Right lobe of liver (tissue), 6 donors: ENCODE measurements around the gene LASP1. TPM values are rescaled to one million over a fixed set of nuclear protein-coding genes. Genes with fewer than 3 reads are reported as not detected.

Source experiments
- ATAC-seq, 4 donors: fragments of 200-7000 bp; cut with Tn5 transposase; one replicate each; pipeline ENCODE4 v1.9.1; 2020; ENCODE audit warnings: mild to moderate bottlenecking in 4 of 4, moderate library complexity in 4 of 4
- DNase-seq, 3 donors: peaks; one replicate each; pipeline ENCODE4 v3.0.0-alpha.2; 2020
- H3K27ac ChIP-seq, 3 donors: fragments of 200-600 bp; one replicate each; pipeline ENCODE4 v1.8.0; 2022
- H3K27me3 ChIP-seq, 2 donors: fragments of 200-600 bp; one replicate each; pipeline ENCODE4 v1.8.0; 2022
- H3K36me3 ChIP-seq, 4 donors: fragments of 200-600 bp; sonication (generic) in 1 of 4; one replicate each; pipeline versions ENCODE4 v1.5.1 to v1.8.0; 2017 to 2022; ENCODE audit warnings: control low read depth in 1 of 4
- H3K4me1 ChIP-seq, 4 donors: fragments of 200-600 bp; sonication (generic) in 1 of 4; one replicate each; pipeline versions ENCODE4 v1.5.1 to v1.8.0; 2017 to 2022; ENCODE audit warnings: control low read depth in 1 of 4
- H3K4me3 ChIP-seq, 3 donors: fragments of 200-600 bp; one replicate each; pipeline ENCODE4 v1.8.0; 2022
- H3K9me3 ChIP-seq, 4 donors: fragments of 200-600 bp; sonication (generic) in 1 of 4; one replicate each; pipeline versions ENCODE4 v1.5.1 to v1.8.0; 2017 to 2022; ENCODE audit warnings: control low read depth in 1 of 4
- POLR2A ChIP-seq: fragments of 450-650 bp; IDR thresholded peaks from one replicate; pipeline ENCODE4 v1.6.1; 2017; ENCODE audit warnings: antibody characterized with exemption, mild to moderate bottlenecking
- WGBS: methylation state at CpG from one replicate; pipeline ENCODE4 v1.1.6; 2018; ENCODE audit warnings: low coverage, low lambda C conversion rate; ENCODE audit not compliant: insufficient coverage; ENCODE audit errors: missing lambda C conversion rate; 5-methylcytosine and 5-hydroxymethylcytosine counted together
- intact Hi-C, 2 donors: fragments of 100-400 bp; cut with DNase I; formaldehyde crosslinking; loops; one replicate each; pipeline versions ENCODE4 v1.11.2 to v1.14.1; 2022
- total RNA-seq, 6 experiments: library from RNA; depleted of rRNA in 2 of 6; stranded (reverse); fragments of >200 nt in 2 of 6; fragmentation: NEBNext Ultra II Directional in 3 of 6; extraction: Animal tissue kit (Norgen Biotek cat#: 25700) in 3 of 6; gene quantifications; one replicate each; pipeline versions ENCODE4 v1.1.0 to v1.2.4, GENCODE V29; 2016 to 2023
- TF ChIP-seq, protein P1 (sequence below), 4 donors: fragments of 200-600 bp in 3 of 4; fragments of 450-650 bp in 1 of 4; IDR thresholded peaks; one replicate each; pipeline versions ENCODE4 v1.5.1 to v1.8.0; 2016 to 2022; ENCODE audit warnings: antibody characterized with exemption in 4 of 4, mild to moderate bottlenecking in 2 of 4
- donor health status: DM: no; HTN: yes; CAD: no.
- donor health status: DM: no; HTN: no; CAD: no.
- donor health status: DM: no; HTN: no; CAD: no.
- donor health status: DM: no; HTN: yes; CAD: no.
- donor health status: DM: no; HTN: yes; CAD: no.

The LASP1 gene
- total RNA-seq, 6 experiments from 2014 or later: 52.2 to 124 (median 84.8) TPM

- 60% methylated on average over 3 of the region's 9 CpGs for WGBS
Measured at GRCh38 chr17:38920374-38921291, 50.8 kb downstream of the LASP1 start.

DNA sequence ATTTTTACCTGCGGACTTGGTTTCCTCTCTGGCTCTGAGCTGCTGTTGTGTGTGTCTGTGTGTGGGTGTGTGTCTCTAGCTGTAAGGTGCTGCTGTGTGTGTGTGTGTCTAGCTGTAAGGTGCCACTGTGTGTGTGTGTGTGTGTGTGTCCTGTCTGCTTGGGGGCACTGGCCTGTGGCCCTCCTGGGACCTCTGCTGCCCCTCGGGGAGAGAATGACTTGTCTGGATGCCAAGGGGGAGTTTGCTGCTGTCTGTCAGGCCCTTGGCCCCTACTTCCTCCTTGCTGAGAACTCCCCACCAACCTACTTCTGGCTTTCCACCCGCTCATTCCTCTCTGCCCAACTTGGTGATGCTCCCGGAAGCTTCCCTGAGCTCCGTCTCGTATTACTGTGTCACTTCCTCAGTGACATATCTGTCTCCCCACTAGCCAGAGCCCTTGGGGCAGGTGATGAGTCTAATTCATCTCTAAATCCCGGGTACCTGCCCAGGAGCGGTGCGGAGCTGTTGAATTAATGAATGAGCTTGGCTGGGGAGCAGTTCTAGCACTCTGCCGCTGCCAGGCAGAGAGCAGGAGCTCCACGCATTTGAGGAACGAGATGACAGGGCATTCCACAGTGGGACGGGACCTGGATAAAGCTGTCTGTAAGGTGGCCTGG, 52.0 kb downstream of the LASP1 start:
- Histone ChIP-seq H3K4me3 (no peak overlapping the region), H3K4me1 (peaks cover 0 to 28% (median 6%) of the 10 kb centered on the region in 4 donors), H3K27ac (no peak overlapping the region), H3K9me3 (no peaks in the 10 kb centered on the region), H3K36me3 (peaks cover 12 to 31% (median 17%) of the 10 kb centered on the region in 4 donors), H3K27me3 (no peaks in the 10 kb centered on the region)
- 59% methylated on average over 6 of the region's 13 CpGs for WGBS
- DNase-seq (no peak), ATAC-seq (peak in 1 of 4 donors; percentile 2)
- TF ChIP-seq POLR2A: no peak
- TF ChIP-seq, protein P1, sequence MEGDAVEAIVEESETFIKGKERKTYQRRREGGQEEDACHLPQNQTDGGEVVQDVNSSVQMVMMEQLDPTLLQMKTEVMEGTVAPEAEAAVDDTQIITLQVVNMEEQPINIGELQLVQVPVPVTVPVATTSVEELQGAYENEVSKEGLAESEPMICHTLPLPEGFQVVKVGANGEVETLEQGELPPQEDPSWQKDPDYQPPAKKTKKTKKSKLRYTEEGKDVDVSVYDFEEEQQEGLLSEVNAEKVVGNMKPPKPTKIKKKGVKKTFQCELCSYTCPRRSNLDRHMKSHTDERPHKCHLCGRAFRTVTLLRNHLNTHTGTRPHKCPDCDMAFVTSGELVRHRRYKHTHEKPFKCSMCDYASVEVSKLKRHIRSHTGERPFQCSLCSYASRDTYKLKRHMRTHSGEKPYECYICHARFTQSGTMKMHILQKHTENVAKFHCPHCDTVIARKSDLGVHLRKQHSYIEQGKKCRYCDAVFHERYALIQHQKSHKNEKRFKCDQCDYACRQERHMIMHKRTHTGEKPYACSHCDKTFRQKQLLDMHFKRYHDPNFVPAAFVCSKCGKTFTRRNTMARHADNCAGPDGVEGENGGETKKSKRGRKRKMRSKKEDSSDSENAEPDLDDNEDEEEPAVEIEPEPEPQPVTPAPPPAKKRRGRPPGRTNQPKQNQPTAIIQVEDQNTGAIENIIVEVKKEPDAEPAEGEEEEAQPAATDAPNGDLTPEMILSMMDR (IDR thresholded peaks at IDR 0.05): no peak
- intact Hi-C loops: no loop called here

More at GRCh38 chr17:38920374-38921291, 50.8 kb downstream of the LASP1 start:
- peaks cover 12 to 37% (median 21%) of the 10 kb centered on the region in 4 donors for H3K36me3 ChIP-seq
- peaks cover 0 to 40% (median 7%) of the 10 kb centered on the region in 4 donors for H3K4me1 ChIP-seq
- no peak overlapping the region for H3K4me3 ChIP-seq
- DNase-seq (no peak), ATAC-seq (no peak)
- TF ChIP-seq, protein P1 (IDR thresholded peaks at IDR 0.05): no peak
- intact Hi-C loops: no loop called here
- no peaks in the 10 kb centered on the region for H3K9me3 ChIP-seq
- H3K27me3 ChIP-seq: no peaks in the 10 kb centered on the region
- no peak overlapping the region for H3K27ac ChIP-seq

DNA sequence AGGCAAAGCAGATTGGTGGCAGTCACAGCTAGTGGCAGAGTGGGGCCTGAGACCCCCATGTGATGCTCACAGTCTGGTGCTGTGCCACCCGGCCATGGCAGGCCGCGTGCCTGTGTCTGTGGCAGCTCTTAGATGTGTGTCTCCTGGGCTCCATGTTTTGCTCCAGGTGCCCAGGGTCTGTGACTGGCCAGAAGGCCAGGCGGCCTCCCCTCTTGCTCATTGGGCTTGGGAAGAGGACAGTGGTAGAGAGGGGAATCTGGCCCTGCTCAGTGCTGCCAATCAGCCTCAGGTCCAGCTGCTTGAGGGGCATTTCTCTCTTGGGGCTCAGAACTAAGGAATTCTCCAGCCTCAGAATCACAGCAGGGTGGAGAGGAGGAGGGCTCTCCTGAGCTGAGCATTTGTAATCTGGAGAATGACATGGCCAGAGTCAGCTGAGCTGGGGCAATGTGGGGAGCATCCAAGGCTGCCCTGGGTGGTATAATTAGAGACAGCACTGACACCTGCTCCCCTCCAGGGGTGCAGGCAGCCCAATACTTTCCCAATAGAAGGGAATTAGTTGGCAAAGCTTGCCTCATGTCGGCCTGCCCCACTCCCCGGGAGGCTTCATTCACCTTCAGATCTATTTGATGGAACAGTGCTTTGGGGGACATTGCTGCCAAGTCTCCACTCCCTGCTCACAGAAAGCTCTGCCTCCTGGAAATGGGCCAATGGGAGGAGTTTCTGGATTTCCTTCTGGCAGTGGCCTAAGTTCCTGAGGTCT, 52.9 kb downstream of the LASP1 start:
- intact Hi-C loops: no loop called here
- DNase-seq (peak; percentile 42 to 73 (median 51)), ATAC-seq (peak; percentile 28 to 57 (median 44))
- H3K4me1 ChIP-seq: peaks cover 0 to 22% (median 6%) of the 10 kb centered on the region in 4 donors
- no peaks in the 10 kb centered on the region for H3K9me3 ChIP-seq
- H3K36me3 ChIP-seq: peaks cover 12 to 25% (median 17%) of the 10 kb centered on the region in 4 donors
- H3K27me3 ChIP-seq: no peaks in the 10 kb centered on the region
- no peak overlapping the region for H3K4me3 ChIP-seq
- no peak overlapping the region for H3K27ac ChIP-seq
- no peak for TF ChIP-seq POLR2A
- TF ChIP-seq, protein P1 (IDR thresholded peaks at IDR 0.05): no peak
- 29% methylated on average over 3 of the region's 6 CpGs for WGBS

- no peak within 1 kb of the TSS for H3K4me3 ChIP-seq
- WGBS: 71% methylated on average over 12 of the region's 14 CpGs
- no peak within 1 kb of the TSS for H3K27ac ChIP-seq
- H3K36me3 ChIP-seq: peaks cover 0 to under 1% (median 0%) of the 10 kb centered on the region in 4 donors
- no peaks in the 10 kb centered on the region for H3K9me3 ChIP-seq
- no peak for DNase-seq
- no peak for ATAC-seq
- peaks cover 0 to 12% (median 6%) of the 10 kb centered on the region in 4 donors for H3K4me1 ChIP-seq
- intact Hi-C loops: no loop called here
- TF ChIP-seq POLR2A: no peak
- TF ChIP-seq, protein P1 (IDR thresholded peaks at IDR 0.05): no peak
- no peaks in the 10 kb centered on the region for H3K27me3 ChIP-seq
Measured at GRCh38 chr17:38925263-38925995, 55.6 kb downstream of the LASP1 start, which contains the start of gene LASP1NB. LASP1NB (plus strand) TSS chr17:38925614.
